GM10248 (cell line): ENCODE measurements around the gene MAN1C1.
"Not testable (repeated sequence)": the region's sequence is repeated elsewhere in the genome, so short reads cannot be mapped to it uniquely, and the experiment has no call there.

Experiments used
- CTCF ChIA-PET: fragments of 300-600 bp; sonication (Branson Sonifier 250); formaldehyde crosslinking; extraction: SDS; loops from one replicate; lab custom pipeline; 2021; ENCODE audit warnings: antibody characterized with exemption; lab: Yijun Ruan, JAX
- POLR2A ChIA-PET: fragments of 350-650 bp; sonication (Branson Sonifier 250); formaldehyde crosslinking; extraction: SDS; loops from one replicate; lab custom pipeline; 2020; ENCODE audit warnings: antibody characterized with exemption; lab: Yijun Ruan, JAX
- DNase-seq: peaks from one replicate; pipeline ENCODE4 v3.0.0; 2012; ENCODE audit errors: extremely low spot score
- TF ChIP-seq, protein P1 (sequence below): IDR thresholded peaks from 2 replicates; pipeline ENCODE4 v1.5.1; 2012; ENCODE audit warnings: mild to moderate bottlenecking, low read depth; ENCODE audit errors: extremely low read depth, missing control alignments, control extremely low read depth

The MAN1C1 gene

DNA sequence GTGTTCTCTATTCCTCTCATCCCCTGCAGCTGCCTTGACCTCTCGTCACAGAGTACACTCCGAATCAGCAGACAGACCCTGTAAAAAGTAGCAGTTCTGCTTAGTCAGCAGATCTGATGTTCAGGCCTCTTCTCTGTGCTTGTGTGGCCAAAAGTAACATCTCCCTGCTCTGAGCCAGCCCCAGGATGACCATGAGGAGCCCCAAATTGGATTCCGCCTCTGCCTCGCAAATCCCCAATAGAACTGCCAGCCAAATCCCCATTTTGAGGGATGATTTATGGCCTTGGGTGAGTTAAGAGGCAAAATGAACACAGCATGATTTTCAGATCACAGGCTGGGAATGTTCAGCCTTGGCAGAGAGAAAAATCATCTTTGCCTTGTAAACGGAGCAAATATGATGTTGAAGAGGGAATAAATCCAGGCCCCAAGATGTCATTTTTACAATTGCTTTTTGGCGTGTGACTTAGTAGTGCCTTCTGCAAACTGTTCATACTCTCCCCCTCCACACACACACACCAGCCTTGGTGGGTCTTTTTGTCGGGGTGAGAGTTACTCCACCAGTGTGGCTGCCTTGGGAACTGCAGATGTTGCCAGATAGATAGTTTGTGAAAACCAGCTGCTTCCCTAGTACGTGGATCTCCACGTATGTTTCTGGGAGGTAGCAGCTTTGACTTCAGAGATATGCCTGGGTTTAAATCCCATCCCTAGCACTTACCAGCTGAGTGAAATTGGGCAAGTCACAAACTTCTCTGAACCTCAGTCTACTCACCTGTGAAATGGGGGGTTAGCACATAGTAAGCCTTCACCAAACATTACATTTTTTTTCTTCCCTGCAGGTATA, 77.8 kb downstream of the MAN1C1 start:
- TF ChIP-seq, protein P1, sequence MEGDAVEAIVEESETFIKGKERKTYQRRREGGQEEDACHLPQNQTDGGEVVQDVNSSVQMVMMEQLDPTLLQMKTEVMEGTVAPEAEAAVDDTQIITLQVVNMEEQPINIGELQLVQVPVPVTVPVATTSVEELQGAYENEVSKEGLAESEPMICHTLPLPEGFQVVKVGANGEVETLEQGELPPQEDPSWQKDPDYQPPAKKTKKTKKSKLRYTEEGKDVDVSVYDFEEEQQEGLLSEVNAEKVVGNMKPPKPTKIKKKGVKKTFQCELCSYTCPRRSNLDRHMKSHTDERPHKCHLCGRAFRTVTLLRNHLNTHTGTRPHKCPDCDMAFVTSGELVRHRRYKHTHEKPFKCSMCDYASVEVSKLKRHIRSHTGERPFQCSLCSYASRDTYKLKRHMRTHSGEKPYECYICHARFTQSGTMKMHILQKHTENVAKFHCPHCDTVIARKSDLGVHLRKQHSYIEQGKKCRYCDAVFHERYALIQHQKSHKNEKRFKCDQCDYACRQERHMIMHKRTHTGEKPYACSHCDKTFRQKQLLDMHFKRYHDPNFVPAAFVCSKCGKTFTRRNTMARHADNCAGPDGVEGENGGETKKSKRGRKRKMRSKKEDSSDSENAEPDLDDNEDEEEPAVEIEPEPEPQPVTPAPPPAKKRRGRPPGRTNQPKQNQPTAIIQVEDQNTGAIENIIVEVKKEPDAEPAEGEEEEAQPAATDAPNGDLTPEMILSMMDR: no peak
- ChIA-PET CTCF (interaction anchor here (1.6 kb wide), 1 partner anchor 86 kb away, joined by 3 read pairs; no protein-coding TSS in a partner anchor), POLR2A (no interaction called here)
- no peak for DNase-seq

DNA sequence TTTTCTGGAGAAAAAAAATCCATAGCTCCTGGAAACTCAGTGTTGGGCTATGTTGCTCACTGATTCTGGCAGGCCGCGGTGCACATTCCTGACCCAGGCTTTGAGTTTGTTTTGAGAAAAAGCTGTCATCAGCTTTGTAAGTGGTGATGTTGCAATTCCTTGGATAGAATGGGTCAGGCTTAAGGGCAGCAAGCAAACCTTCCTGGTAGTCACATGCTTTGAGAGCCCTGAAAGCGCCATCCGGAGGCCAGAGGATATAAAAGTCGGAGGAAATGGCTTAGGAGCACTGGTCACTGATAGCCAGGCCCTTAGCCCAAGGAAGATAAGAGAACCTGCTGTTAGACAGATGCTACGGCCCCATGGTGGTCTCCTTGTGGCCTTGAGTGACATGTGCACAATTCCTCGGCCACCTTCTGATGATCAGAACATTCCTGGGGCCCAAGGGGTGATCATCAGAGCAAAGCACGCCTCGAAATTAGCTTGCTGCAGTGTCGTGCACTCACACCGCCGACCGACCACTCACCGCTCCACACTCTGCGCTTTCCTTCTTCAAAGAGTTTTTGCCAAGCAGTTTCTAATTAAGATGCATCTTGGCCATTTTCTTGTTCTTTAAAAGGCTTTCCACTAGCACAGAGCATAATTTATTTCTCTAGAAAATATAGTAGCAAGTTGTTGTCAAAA, 78.6 kb downstream of the MAN1C1 start:
- ChIA-PET POLR2A (no interaction called here), CTCF (no interaction called here)
- TF ChIP-seq, protein P1: no peak
- DNase-seq: peak; percentile 5

DNA sequence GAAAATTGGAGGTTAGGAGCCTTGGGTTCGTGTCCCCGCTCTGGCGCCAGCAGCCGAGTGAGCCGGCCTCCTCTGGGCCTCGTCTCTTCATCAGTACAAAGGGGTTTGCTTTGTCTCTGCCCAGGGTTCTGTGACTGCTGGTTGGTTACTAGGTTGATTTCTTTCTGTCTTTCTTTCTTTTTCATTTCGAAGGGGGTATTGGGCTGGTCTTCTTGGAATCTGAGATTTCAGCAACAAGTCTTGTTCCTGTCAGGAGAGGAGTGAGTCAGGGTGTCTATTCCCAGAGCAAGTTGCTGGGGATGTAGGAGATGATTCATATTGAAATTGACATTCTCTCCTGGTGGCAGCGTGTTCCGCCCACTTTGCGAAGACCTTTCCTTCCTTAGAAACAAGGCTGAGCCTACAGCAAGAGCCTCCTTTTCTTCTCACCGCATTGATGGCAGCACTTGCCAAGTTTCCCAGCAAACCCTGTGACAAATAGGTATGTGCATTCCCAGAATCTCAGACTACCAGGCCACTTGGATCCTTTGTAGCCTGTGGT, 79.2 kb downstream of the MAN1C1 start:
- ChIA-PET CTCF (no interaction called here), POLR2A (no interaction called here)
- DNase-seq: peak; percentile 6
- TF ChIP-seq, protein P1: no peak

DNA sequence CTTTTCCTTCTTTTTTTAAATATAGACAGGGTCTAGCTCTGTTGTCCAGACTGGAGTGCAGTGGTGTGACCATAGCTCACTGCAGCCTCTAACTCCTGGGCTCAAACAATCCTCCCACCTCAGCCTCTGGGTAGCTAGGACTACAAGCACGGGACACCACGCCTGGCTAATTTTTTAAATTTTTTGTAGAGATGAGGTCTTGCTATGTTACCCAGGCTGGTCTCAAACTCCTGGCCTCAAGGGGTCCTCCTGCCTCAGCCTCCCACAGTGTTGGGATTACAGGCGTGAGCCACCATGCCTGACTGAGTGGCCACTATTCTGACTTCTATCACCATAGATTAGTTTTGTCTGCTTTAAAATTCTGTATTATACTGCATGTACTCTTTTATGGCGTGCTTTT, 80.1 kb downstream of the MAN1C1 start:
- CTCF ChIA-PET, DNase-seq, POLR2A ChIA-PET: not testable (repeated sequence)

DNA sequence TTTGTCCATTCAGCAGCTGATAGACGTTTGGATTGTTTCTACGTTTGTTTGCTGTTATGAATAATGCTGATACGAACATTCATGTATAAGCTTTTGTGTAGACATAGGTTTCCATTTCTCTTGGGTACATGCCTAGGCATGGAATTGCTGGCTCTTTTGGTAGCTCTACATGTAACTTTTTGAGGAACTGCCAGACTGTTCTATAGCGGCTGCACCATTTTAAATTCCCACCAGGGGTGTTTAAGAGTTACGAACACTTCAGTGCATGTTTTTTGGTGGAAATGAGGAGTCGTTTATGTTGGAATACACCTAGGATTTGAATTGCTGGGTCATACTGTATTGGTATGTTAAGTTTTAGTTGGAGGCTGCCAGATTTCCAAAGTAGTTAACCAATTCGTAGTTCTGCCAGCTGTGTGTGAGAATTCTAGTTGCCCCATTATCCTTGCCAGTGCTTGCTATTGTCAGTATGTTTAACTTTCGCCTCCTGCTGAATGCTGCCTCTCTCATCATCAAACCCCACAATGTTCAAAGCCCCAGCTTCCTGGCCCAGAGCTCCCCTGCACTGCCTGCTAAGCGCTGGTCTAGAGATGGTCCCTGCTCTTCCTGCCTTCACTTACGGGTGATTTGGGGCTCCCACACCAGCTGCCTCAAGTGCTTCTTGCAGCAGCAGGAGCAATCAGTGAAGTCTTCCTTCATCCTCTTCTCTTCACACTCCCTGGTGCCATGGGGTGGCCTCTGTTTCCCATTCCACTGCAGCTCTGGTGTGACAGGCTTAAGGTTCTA, 81.0 kb downstream of the MAN1C1 start:
- TF ChIP-seq, protein P1: no peak
- CTCF ChIA-PET: interaction anchor here (0.8 kb wide), 1 partner anchor 62 kb away, joined by 3 read pairs; no protein-coding TSS in a partner anchor

DNA sequence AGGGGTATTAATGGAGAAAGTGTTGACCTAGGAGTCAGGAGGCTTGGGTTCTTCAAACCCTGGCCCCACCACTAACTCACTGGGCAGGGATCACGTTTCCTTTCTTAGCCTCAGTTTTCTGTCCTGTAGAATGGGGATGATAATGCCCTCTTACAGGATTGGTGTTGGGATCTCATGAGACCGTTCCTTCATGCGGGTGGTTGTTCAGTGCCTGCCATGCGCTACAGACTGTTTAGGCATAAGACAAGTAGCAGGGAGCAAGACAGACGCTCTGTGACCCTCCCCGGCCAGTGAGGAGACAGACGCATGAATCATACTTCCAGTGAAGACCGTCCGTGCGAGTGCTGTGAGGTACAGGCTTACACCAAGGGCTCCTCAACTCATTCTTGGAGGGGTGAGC, 81.7 kb downstream of the MAN1C1 start:
- ChIA-PET CTCF (no interaction called here), POLR2A (no interaction called here)
- TF ChIP-seq, protein P1: no peak
- no peak for DNase-seq

More for the DNA sequence above, 81.0 kb downstream of the MAN1C1 start:
- POLR2A ChIA-PET: no interaction called here
- DNase-seq: peak; percentile 4

DNA sequence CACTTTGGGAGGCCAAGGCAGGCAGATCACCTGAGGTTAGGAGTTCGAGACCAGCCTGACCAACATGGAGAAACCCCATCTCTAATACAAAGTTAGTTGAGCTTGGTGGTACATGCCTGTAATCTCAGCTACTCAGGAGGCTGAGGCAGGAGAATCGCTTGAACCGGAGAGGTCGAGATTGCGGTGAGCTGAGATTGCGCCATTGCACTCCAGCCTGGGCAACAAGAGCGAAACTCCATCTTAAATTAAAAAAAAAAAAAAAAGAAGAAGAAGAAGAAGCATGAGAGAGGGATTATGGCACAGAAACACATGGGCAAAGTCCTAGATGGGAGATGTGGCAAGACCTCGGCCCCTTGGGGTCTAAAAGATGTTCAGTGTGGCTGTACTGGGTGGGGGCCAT, 82.5 kb downstream of the MAN1C1 start:
- DNase-seq, POLR2A ChIA-PET: not testable (repeated sequence)
- CTCF ChIA-PET: interaction anchor here (1.4 kb wide), 1 partner anchor 14 kb away, joined by 4 read pairs; no protein-coding TSS in a partner anchor
